Stimulated activated CD8-positive, alpha-beta memory T cell treated with anti-CD3 and anti-CD28 coated beads, Interleukin-4, amount 100 ng/mL, for 1 hour (primary cell): ENCODE measurements around the gene PPARA.

Source experiments
- DNase-seq, 2 donors: peaks; one replicate each; pipeline ENCODE4 v3.0.0-alpha.2; 2020; ENCODE audit warnings: low read depth in 2 of 2, low spot score in 1 of 2

The PPARA gene

DNA sequence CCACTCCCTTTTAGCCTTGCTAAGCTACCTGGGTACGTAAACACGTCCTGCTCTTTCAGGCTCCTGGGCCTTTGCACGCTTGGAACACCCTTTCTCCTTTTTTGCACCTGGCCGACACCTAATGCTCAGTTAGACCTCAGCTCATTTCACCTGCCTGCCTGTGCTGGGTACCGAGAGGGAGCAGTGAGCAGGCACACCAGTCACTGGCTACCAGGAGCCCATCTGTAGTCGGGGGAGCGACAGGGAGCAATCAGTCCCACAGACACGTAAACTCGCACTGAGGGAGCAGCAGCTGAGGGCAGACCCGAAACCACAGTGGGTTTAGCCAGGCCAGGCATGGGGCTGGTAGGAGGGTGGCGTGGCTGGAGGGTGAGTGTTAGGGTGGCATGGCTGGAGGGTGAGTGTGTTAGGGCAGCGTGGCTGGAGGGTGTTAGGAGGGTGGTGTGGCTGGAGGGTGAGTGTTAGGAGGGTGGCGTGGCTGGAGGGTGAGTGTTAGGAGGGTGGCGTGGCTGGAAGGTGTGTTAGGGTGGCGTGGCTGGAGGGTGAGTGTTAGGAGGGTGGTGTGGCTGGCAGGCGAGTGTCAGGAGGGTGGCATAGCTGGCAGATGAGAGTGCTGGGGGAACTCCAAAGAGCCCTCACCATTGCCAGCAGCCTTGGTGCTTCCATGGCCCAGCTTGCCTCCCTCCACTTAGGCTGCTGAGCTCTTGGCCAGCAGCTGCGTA is 140.0 kb downstream of the PPARA start:
- DNase-seq, result no peak

DNA sequence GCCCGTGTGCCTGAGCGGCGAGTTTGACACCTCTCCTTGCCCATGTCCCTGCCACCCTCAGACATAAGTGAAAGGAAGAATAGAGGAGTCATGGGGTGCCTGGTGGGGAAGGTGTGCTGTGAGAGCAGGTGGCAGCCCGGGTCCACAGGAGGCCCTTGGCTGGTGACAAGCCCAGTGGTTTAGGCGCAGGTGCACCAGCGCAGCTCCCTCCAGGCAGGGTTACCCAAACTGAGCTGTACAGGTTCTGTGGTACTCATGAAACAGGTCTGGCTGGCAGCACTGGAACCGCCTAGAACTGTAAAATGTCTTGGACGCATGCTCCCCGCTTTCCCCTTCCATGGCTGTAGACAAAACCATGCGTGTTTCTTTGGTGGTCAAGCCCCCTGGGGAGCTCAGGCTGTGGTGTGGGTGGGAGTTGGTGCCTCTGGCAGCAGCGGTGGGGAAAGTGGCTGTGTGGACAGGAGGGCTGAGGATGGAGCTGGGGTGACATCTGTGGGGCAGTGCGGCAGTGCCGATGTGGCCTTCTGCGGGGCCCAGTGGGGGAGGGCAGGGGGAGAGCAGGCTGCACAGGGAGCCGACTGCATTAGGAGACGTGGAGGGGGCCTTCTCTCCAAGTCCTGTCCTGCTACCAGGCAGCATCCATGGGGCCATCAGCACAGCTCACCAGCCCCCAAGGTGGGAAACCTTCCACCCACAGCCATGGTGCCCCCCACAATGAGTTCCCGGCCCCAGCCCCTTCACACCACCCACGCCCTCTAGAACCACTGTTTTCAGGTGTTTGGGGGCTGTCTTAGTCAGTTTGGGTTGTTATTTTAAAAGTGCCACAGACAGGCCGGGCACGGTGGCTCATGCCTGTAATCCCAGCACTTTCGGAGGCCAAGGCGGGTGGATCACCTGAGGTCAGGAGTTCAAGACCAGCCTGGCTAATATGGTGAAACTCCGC is 140.8 kb downstream of the PPARA start:
- no peak for DNase-seq

DNA sequence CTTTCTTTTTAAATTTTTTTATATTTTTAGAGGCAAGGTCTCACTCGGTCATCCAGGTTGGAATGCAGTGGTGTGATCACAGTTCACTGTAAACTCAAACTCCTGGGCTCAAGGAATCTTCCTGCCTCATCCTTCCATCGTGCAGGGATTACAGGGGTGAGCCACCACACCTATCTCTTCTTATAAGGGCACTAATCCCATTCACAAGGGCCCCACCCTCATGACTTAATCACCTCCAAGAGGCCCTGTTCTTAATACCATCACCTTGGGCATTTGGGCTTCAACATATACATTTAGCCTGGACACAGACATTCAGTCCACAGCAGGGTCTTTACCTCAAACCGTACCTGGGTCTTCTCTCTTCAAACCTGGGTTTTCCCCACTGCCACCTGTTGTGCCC is 141.8 kb downstream of the PPARA start:
- DNase-seq, result no peak

DNA sequence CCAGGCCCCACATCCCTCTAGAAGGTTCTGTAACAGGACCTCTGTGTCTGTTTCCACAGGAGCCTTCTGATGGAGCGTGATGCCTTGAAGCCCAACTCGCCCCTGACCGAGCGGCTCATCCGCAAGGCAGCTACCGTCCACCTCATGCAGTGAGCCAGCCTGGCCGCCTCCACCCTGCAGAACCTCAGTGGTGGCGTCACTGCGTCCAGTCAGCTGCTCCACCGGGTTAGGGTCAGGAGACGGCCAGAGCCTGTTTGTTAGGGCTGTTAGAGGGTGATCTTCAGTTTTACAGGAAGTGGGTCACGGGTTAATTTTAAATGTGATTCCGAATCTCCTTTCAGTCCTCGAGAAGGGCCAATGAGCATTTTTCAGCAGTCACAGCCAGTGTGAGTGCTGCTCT is 142.4 kb downstream of the PPARA start:
- no peak for DNase-seq
